Spleen (tissue), 11 donors: Measurements from ENCODE around the gene NUP85. TPM values are rescaled to one million over a fixed set of nuclear protein-coding genes. Genes with fewer than 3 reads are reported as not detected.
A peak's percentile ranks its signal among the peaks of the same experiment; 100 is the strongest.

Experiments
- DNase-seq: peaks from one replicate; pipeline ENCODE4 v3.0.0-alpha.2; 2020
- H3K27ac ChIP-seq, 8 donors: fragments of 200-600 bp; sonication (generic) in 7 of 8; 1 replicate in 4 of 8; 2 replicates in 4 of 8; pipeline versions ENCODE4 v1.5.0 to v1.8.0; 2016 to 2021; ENCODE audit warnings: inconsistent platforms in 4 of 8, mild to moderate bottlenecking in 4 of 8, moderate library complexity in 1 of 8
- H3K27me3 ChIP-seq, 7 donors: fragments of 200-600 bp; sonication (generic) in 6 of 7; replicated peaks in 1 of 7; 1 replicate in 4 of 7; 2 replicates in 3 of 7; pipeline versions ENCODE4 v1.5.0 to v1.8.0; 2016 to 2021; ENCODE audit warnings: inconsistent platforms in 3 of 7, mild to moderate bottlenecking in 1 of 7
- H3K36me3 ChIP-seq, 6 donors: fragments of 200-600 bp; sonication (generic) in 5 of 6; 1 replicate in 4 of 6; 2 replicates in 2 of 6; pipeline versions ENCODE4 v1.5.0 to v1.8.0; 2016 to 2021; ENCODE audit warnings: inconsistent platforms in 2 of 6
- H3K4me1 ChIP-seq, 6 donors: fragments of 200-600 bp; sonication (generic) in 5 of 6; 1 replicate in 3 of 6; 2 replicates in 3 of 6; pipeline versions ENCODE4 v1.5.0 to v1.8.0; 2016 to 2021; ENCODE audit warnings: inconsistent platforms in 3 of 6
- H3K4me3 ChIP-seq, 8 donors: fragments of 200-600 bp; sonication (generic) in 7 of 8; 1 replicate in 4 of 8; 2 replicates in 4 of 8; pipeline versions ENCODE4 v1.5.0 to v1.8.0; 2016 to 2021; ENCODE audit warnings: inconsistent platforms in 4 of 8, mild to moderate bottlenecking in 4 of 8, moderate library complexity in 2 of 8
- H3K9me3 ChIP-seq, 8 donors: fragments of 200-600 bp; sonication (generic) in 7 of 8; 1 replicate in 4 of 8; 2 replicates in 4 of 8; pipeline versions ENCODE4 v1.5.0 to v1.8.0; 2016 to 2021; ENCODE audit warnings: inconsistent platforms in 4 of 8
- CTCF ChIP-seq, 11 experiments: fragments of 200-600 bp in 7 of 11; fragments of 450-650 bp in 4 of 11; sonication (generic) in 4 of 11; IDR thresholded peaks in 8 of 11; conservative IDR thresholded peaks in 3 of 11; 1 replicate in 7 of 11; 2 replicates in 4 of 11; pipeline versions ENCODE4 v1.4.0 to v1.8.0; 2016 to 2021; ENCODE audit warnings: antibody characterized with exemption in 11 of 11, inconsistent platforms in 4 of 11, mild to moderate bottlenecking in 1 of 11
- POLR2A ChIP-seq, 3 donors: fragments of 450-650 bp; IDR thresholded peaks; one replicate each; pipeline ENCODE4 v1.5.1; 2017; ENCODE audit warnings: antibody characterized with exemption in 3 of 3, mild to moderate bottlenecking in 1 of 3
- POLR2AphosphoS5 ChIP-seq, 3 donors: sonication (generic); formaldehyde crosslinking; IDR thresholded peaks; one replicate each; pipeline ENCODE4 v1.5.1; 2017; ENCODE audit warnings: antibody characterized with exemption in 3 of 3
- WGBS, 5 donors: extraction: QIAGEN DNeasy Blood & Tissue Kit in 3 of 5; methylation state at CpG; one replicate each; pipeline versions ENCODE4 v1.1.5 to v1.1.7; 2013 to 2018; 5-methylcytosine and 5-hydroxymethylcytosine counted together
- intact Hi-C: fragments of 100-400 bp; cut with DNase I; formaldehyde crosslinking; loops from one replicate; pipeline ENCODE4 v1.15.0; 2023; ENCODE audit warnings: low total_unique reads
- polyA plus RNA-seq, 3 donors: library from polyadenylated mRNA; stranded (reverse); fragments of 200-250 nt; gene quantifications; one replicate each; pipeline ENCODE4 v1.2.1, GENCODE V29; 2013
- total RNA-seq, 7 donors: library from RNA; depleted of rRNA in 3 of 7; stranded (reverse); fragments of >200 nt in 3 of 7; fragmentation: NEBNext Ultra II Directional in 4 of 7; extraction: Animal tissue kit (Norgen Biotek cat#: 25700) in 4 of 7; gene quantifications; one replicate each; pipeline versions ENCODE4 v1.1.0 to v1.2.1, GENCODE V29; 2016 to 2021
- donor health status: healthy with polysubstance abuse.
- donor health status: DM: no; HTN: no; CAD: no; lungs with moderate emphysema.
- donor health status: DM: no; HTN: no; CAD: no.
- donor health status: Bipolar disorder and iron deficiency.
- donor health status: healthy.
- donor health status: DM: no; HTN: no; CAD: no.
- donor health status: DM: yes; HTN: yes; CAD: no.

NUP85 gene
- total and polyA plus RNA-seq, 10 donors, result 35.5 to 83.8 (median 63.9) TPM

- TF ChIP-seq POLR2AphosphoS5 (IDR thresholded peaks at IDR 0.05), result no peak
- no peak for TF ChIP-seq POLR2A (IDR thresholded peaks at IDR 0.05)
- no peak for TF ChIP-seq CTCF (IDR thresholded peaks at IDR 0.05 in 8 of 11, conservative IDR thresholded peaks at IDR 0.05 in 3 of 11)
- intact Hi-C loops, result no loop called here
- peaks cover 0 to 98% (median 89%) of the 10 kb centered on the region in 6 donors for H3K36me3 ChIP-seq
- no peak for DNase-seq
- no peak overlapping the region for H3K4me3 ChIP-seq
- no peaks in the 10 kb centered on the region for H3K27me3 ChIP-seq
- no peaks in the 10 kb centered on the region for H3K9me3 ChIP-seq
- WGBS, 5 donors, result 96 to 98% (median 97%) methylated on average over 8 of the region's 8 CpGs
- peaks cover 0 to 24% (median 10%) of the 10 kb centered on the region in 6 donors for H3K4me1 ChIP-seq
- H3K27ac ChIP-seq, result no peak overlapping the region
Measured at GRCh38 chr17:75231071-75231470, 25.6 kb downstream of the NUP85 start.

DNA sequence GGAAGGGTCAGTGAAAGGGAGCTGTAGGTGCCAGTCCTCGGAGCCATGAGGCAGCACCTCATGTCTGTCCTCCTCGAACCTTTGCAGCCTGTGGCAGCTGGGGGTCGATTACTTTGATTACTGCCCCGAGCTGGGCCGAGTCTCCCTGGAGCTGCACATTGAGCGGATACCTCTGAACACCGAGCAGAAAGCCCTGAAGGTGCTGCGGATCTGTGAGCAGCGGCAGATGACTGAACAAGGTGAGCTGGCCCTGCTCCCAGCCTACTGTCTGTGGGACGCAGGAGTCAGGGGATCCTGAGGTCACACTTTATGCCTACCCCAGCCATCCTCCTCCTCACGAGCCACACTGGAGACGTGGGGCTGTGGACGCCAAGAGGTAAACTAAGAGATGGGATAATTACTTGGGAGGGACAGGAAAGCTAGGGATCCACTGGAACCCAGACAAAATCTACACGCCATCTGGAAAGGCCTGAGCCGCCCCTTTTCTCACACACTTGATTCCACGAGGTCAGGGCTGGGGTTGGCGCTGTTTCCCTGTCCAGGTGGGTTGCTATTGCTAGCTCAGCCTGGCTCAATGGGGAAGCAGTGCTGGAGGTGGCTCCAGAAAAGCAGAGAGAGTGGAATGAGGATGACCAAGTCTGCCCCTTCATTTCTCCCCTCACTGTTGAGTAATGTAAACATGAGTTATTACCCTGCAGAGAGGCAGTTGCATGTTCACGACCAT lies 26.4 kb downstream of the NUP85 start:
- Histone ChIP-seq H3K4me3 (no peak overlapping the region), H3K27ac (no peak overlapping the region), H3K4me1 (peaks cover 0 to 24% (median 10%) of the 10 kb centered on the region in 6 donors), H3K27me3 (no peaks in the 10 kb centered on the region), H3K36me3 (peaks cover 0 to 98% (median 90%) of the 10 kb centered on the region in 6 donors), H3K9me3 (no peaks in the 10 kb centered on the region)
- no peak for TF ChIP-seq POLR2AphosphoS5 (IDR thresholded peaks at IDR 0.05)
- no peak for TF ChIP-seq CTCF (IDR thresholded peaks at IDR 0.05 in 8 of 11, conservative IDR thresholded peaks at IDR 0.05 in 3 of 11)
- no peak for TF ChIP-seq POLR2A (IDR thresholded peaks at IDR 0.05)
- 92 to 96% (median 94%) methylated on average over 17 to 18 of the region's 18 CpGs for whole genome bisulfite sequencing, 5 donors
- intact Hi-C loops, result no loop called here
- DNase-seq, result no peak

- Histone ChIP-seq H3K36me3 (peaks cover 0 to 100% (median 94%) of the 10 kb centered on the region in 6 donors), H3K9me3 (no peaks in the 10 kb centered on the region), H3K4me3 (no peak overlapping the region), H3K27me3 (no peaks in the 10 kb centered on the region), H3K4me1 (peaks cover 0 to 20% (median 8%) of the 10 kb centered on the region in 6 donors), H3K27ac (no peak overlapping the region)
- WGBS, 5 donors, result 95 to 99% (median 97%) methylated on average over 13 of the region's 13 CpGs
- TF ChIP-seq POLR2AphosphoS5 (IDR thresholded peaks at IDR 0.05) (peak in 2 of 3 donors; percentile 18 to 60), CTCF (IDR thresholded peaks at IDR 0.05 in 8 of 11, conservative IDR thresholded peaks at IDR 0.05 in 3 of 11) (no peak)
- intact Hi-C loops, result no loop called here
- no peak for DNase-seq
Measured at GRCh38 chr17:75232786-75233185, 27.3 kb downstream of the NUP85 start.

DNA sequence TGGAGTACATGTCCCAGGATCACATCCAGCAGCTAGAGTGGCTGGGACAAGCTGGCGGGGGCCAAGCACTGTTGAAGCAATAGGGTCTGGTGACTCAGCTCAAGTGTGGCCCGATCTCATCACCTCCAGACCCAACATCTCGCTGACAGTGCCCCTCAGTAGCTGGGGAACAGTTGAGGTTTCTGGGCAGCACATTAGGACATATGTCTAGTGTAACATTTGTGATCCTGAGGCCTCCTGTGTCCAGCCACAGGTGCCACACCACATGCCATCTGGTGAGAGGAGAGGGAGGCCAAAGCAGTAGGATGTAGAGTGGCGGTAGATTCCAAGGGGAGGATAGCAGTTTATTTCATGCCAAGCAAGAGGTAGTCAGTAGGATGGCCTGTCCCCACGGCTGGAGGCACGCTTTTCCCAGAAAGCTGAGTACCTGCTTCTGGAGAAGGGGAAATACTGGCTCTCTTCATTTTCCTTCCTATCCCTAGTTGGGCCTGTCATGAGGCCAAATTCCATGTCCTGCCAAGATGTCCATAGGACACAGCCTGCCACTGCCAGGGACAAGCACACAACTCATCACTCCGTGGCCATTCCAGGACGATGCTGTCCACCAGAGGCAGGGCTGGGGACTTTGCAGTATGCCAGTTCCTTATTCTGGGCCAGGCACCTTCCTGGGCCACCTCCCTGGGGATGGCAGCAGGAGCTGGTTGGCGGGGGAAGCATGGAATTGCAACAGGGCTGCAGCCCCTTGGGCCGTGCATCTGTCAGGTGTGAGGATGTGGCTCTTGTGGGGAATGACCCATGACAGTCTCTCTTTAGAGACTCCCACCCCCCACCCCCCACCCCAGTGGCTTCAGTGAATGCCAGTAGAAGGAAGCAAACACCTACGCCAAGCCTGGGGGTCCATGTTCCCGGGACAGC lies 31.9 kb downstream of the NUP85 start:
- intact Hi-C loops, result no loop called here
- peak; percentile 12 to 33 (median 17) for TF ChIP-seq POLR2AphosphoS5 (IDR thresholded peaks at IDR 0.05)
- TF ChIP-seq CTCF (IDR thresholded peaks at IDR 0.05 in 8 of 11, conservative IDR thresholded peaks at IDR 0.05 in 3 of 11), result no peak
- H3K27ac ChIP-seq, result peak overlapping the region in 2 of 8 donors; percentile 27 to 70
- DNase-seq, result no peak
- no peaks in the 10 kb centered on the region for H3K27me3 ChIP-seq
- no peaks in the 10 kb centered on the region for H3K9me3 ChIP-seq
- peaks cover 5 to 43% (median 27%) of the 10 kb centered on the region in 6 donors for H3K4me1 ChIP-seq
- WGBS, 5 donors, result 74 to 83% (median 80%) methylated on average over 11 to 12 of the region's 12 CpGs
- peaks cover 3 to 100% (median 96%) of the 10 kb centered on the region in 6 donors for H3K36me3 ChIP-seq
- no peak overlapping the region for H3K4me3 ChIP-seq
